Fibroblast of lung (primary cell): ENCODE data around the gene SLC22A12.

ENCODE experiments used
- EZH2 ChIP-seq: IDR thresholded peaks from 2 replicates; pipeline ENCODE4 v1.5.1; 2012; ENCODE audit warnings: low read length, control low read depth, mild to moderate bottlenecking; ENCODE audit errors: missing control alignments
- TF ChIP-seq, protein P1 (sequence below), 2 donors: IDR thresholded peaks in 1 of 2; conservative IDR thresholded peaks in 1 of 2; 1 replicate in 1 of 2; 2 replicates in 1 of 2; pipeline ENCODE4 v1.5.1; 2011 to 2012; ENCODE audit warnings: low read length in 2 of 2, control low read depth in 1 of 2, inconsistent platforms in 1 of 2, low read depth in 1 of 2, mild to moderate bottlenecking in 1 of 2

DNA sequence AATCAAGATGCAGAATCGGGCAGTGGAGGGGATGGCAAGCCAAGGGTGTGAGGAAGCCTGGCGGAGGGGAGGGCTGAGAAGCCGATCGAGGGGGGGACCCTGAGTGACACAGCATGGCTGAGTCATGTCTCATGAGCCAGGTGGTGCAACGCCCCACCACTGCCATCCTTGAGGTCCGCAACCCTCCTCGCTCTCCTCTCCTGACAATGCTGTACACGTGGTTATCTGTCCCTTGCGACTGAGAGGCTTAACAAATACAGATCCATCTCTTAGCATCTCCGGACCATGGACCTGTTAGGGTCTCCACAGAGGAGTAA lies 14.2 kb downstream of the SLC22A12 start:
- TF ChIP-seq, protein P1, sequence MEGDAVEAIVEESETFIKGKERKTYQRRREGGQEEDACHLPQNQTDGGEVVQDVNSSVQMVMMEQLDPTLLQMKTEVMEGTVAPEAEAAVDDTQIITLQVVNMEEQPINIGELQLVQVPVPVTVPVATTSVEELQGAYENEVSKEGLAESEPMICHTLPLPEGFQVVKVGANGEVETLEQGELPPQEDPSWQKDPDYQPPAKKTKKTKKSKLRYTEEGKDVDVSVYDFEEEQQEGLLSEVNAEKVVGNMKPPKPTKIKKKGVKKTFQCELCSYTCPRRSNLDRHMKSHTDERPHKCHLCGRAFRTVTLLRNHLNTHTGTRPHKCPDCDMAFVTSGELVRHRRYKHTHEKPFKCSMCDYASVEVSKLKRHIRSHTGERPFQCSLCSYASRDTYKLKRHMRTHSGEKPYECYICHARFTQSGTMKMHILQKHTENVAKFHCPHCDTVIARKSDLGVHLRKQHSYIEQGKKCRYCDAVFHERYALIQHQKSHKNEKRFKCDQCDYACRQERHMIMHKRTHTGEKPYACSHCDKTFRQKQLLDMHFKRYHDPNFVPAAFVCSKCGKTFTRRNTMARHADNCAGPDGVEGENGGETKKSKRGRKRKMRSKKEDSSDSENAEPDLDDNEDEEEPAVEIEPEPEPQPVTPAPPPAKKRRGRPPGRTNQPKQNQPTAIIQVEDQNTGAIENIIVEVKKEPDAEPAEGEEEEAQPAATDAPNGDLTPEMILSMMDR (conservative IDR thresholded peaks at IDR 0.05 in 1 of 2, IDR thresholded peaks at IDR 0.05 in 1 of 2; ENCODE audit: low read depth in 1 of 2, low read length in 2 of 2): no peak
- TF ChIP-seq EZH2: no peak
